ENCODE measurements around the gene LEPROT. TPM values are rescaled to one million over a fixed set of nuclear protein-coding genes. Genes with fewer than 3 reads are reported as not detected.

The LEPROT gene
- total RNA-seq, 1 donor from 2014 or later, result 54.5 TPM

- H3K27me3 Mint-ChIP-seq, result no peaks in the 10 kb centered on the region
- H3K4me1 Mint-ChIP-seq (ENCODE audit: low read depth), result no peaks in the 10 kb centered on the region
- H3K27ac Mint-ChIP-seq, result no peak overlapping the region
- H3K36me3 Mint-ChIP-seq (ENCODE audit: insufficient read depth), result peaks cover 9% of the 10 kb centered on the region
- H3K4me3 Mint-ChIP-seq (ENCODE audit: low read depth), result no peak overlapping the region
- TF ChIP-seq, protein P1, sequence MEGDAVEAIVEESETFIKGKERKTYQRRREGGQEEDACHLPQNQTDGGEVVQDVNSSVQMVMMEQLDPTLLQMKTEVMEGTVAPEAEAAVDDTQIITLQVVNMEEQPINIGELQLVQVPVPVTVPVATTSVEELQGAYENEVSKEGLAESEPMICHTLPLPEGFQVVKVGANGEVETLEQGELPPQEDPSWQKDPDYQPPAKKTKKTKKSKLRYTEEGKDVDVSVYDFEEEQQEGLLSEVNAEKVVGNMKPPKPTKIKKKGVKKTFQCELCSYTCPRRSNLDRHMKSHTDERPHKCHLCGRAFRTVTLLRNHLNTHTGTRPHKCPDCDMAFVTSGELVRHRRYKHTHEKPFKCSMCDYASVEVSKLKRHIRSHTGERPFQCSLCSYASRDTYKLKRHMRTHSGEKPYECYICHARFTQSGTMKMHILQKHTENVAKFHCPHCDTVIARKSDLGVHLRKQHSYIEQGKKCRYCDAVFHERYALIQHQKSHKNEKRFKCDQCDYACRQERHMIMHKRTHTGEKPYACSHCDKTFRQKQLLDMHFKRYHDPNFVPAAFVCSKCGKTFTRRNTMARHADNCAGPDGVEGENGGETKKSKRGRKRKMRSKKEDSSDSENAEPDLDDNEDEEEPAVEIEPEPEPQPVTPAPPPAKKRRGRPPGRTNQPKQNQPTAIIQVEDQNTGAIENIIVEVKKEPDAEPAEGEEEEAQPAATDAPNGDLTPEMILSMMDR (IDR thresholded peaks at IDR 0.05; ENCODE audit: unreplicated experiment), result no peak
- DNase-seq (ENCODE audit: low spot score, unreplicated experiment), result no peak
- peaks cover 3% of the 10 kb centered on the region for H3K9me3 Mint-ChIP-seq (ENCODE audit: low read depth)
These were observed 34.0 kb upstream of the LEPROT start for GRCh38 chr1:65386439-65386838.

DNA sequence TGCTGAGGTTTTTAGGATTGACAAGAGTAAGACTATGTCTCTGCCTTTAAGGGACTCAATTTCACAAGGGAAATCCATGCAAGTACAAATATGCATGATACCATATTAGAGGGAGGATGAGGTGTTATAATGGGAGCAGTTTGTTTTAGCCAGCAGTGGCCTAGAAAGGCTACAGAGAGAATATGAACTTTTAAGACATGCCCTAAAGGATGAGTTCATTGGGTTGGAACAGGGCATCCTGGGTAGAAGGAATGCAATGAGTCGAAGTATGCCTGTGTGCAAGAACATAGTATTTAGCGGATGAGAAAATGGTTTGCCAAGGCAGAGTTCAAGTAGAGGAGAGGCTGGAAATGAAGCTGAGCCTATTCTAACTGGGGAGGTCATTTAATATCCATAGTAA lies 32.6 kb upstream of the LEPROT start:
- H3K36me3 Mint-ChIP-seq (ENCODE audit: insufficient read depth), result peaks cover 7% of the 10 kb centered on the region
- H3K4me3 Mint-ChIP-seq (ENCODE audit: low read depth), result no peak overlapping the region
- DNase-seq (ENCODE audit: low spot score, unreplicated experiment), result no peak
- H3K9me3 Mint-ChIP-seq (ENCODE audit: low read depth), result peaks cover 3% of the 10 kb centered on the region
- no peaks in the 10 kb centered on the region for H3K27me3 Mint-ChIP-seq
- no peaks in the 10 kb centered on the region for H3K4me1 Mint-ChIP-seq (ENCODE audit: low read depth)
- no peak overlapping the region for H3K27ac Mint-ChIP-seq
- TF ChIP-seq, protein P1 (IDR thresholded peaks at IDR 0.05; ENCODE audit: unreplicated experiment), result no peak

DNA sequence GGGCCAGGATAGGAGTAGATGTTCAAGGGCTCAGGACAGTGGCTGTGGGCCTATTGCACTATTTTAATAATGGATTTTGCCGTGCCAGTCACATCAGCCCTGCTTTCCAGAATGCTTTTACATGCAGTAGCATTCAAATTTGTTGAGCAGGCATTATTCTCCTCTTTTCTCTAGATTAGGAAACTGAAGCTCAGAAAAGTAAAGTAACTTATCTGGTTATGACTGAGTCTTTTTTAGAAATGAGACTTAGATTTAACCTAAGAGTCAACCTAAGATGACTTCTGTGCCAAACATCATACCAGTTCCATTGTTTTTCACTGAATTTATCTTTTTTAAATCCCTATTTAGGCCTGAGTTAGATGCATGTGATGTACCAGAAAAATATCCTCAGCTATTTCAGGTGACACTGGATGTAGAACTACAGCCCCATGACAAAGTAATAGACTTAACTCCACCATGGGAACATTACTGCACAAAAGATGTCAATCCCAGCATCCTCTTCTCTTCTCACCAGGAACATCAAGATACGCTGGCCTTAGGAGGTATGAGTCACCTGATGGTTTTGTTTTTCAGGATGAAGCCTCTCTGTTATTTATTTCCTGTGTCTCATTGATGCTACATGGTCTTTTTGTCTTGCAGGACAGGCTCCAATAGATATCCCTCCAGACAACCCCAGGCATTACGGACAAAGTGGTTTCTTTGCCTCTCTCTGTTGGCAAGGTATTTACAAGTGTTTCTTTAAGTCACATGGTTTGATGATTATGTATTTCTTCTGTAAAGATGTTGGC lies 31.4 kb upstream of the LEPROT start:
- no peak for DNase-seq (ENCODE audit: low spot score, unreplicated experiment)
- Mint-ChIP-seq H3K27ac (no peak overlapping the region), H3K4me3 (ENCODE audit: low read depth) (no peak overlapping the region), H3K27me3 (no peaks in the 10 kb centered on the region), H3K9me3 (ENCODE audit: low read depth) (peaks cover 3% of the 10 kb centered on the region), H3K4me1 (ENCODE audit: low read depth) (no peaks in the 10 kb centered on the region), H3K36me3 (ENCODE audit: insufficient read depth) (peaks cover 6% of the 10 kb centered on the region)
- TF ChIP-seq, protein P1 (IDR thresholded peaks at IDR 0.05; ENCODE audit: unreplicated experiment), result no peak

GRCh38 chr1:65392497-65392896 lies 28.0 kb upstream of the LEPROT start:
- no peaks in the 10 kb centered on the region for H3K4me1 Mint-ChIP-seq (ENCODE audit: low read depth)
- H3K36me3 Mint-ChIP-seq (ENCODE audit: insufficient read depth), result peaks cover 2% of the 10 kb centered on the region
- DNase-seq (ENCODE audit: low spot score, unreplicated experiment), result no peak
- H3K4me3 Mint-ChIP-seq (ENCODE audit: low read depth), result no peak overlapping the region
- no peaks in the 10 kb centered on the region for H3K27me3 Mint-ChIP-seq
- H3K9me3 Mint-ChIP-seq (ENCODE audit: low read depth), result no peaks in the 10 kb centered on the region
- no peak overlapping the region for H3K27ac Mint-ChIP-seq
- TF ChIP-seq, protein P1 (IDR thresholded peaks at IDR 0.05; ENCODE audit: unreplicated experiment), result no peak

GRCh38 chr1:65393347-65393746 lies 27.1 kb upstream of the LEPROT start:
- TF ChIP-seq, protein P1 (IDR thresholded peaks at IDR 0.05; ENCODE audit: unreplicated experiment), result no peak
- H3K9me3 Mint-ChIP-seq (ENCODE audit: low read depth), result no peaks in the 10 kb centered on the region

More at GRCh38 chr1:65393347-65393746, 27.1 kb upstream of the LEPROT start:
- no peak overlapping the region for H3K4me3 Mint-ChIP-seq (ENCODE audit: low read depth)
- no peaks in the 10 kb centered on the region for H3K27me3 Mint-ChIP-seq
- no peak for DNase-seq (ENCODE audit: low spot score, unreplicated experiment)
- H3K36me3 Mint-ChIP-seq (ENCODE audit: insufficient read depth), result peaks cover 2% of the 10 kb centered on the region
- no peaks in the 10 kb centered on the region for H3K4me1 Mint-ChIP-seq (ENCODE audit: low read depth)
- H3K27ac Mint-ChIP-seq, result no peak overlapping the region
